Ishikawa (cell line): Measurements from ENCODE around the gene PDE3A.

ENCODE experiments used
- EGR1 ChIP-seq: IDR thresholded peaks from 2 replicates; pipeline ENCODE4 v1.6.1; 2012
- RAD21 ChIP-seq: IDR thresholded peaks from 2 replicates; pipeline ENCODE4 v1.6.1; 2012; ENCODE audit warnings: low read depth
- TEAD4 ChIP-seq: IDR thresholded peaks from 2 replicates; pipeline ENCODE4 v1.6.1; 2012
- YY1 ChIP-seq: IDR thresholded peaks from 2 replicates; pipeline ENCODE4 v1.6.1; 2012; ENCODE audit warnings: low read depth
- TF ChIP-seq, protein P1 (sequence below): IDR thresholded peaks from 2 replicates; pipeline ENCODE4 v1.6.1; 2012
- TF ChIP-seq, protein P2 (sequence below): IDR thresholded peaks from 2 replicates; pipeline ENCODE4 v1.6.1; 2012
- TF ChIP-seq, protein P3 (sequence below): IDR thresholded peaks from 2 replicates; pipeline ENCODE4 v1.6.1; 2012; ENCODE audit warnings: low read depth, mild to moderate bottlenecking

DNA sequence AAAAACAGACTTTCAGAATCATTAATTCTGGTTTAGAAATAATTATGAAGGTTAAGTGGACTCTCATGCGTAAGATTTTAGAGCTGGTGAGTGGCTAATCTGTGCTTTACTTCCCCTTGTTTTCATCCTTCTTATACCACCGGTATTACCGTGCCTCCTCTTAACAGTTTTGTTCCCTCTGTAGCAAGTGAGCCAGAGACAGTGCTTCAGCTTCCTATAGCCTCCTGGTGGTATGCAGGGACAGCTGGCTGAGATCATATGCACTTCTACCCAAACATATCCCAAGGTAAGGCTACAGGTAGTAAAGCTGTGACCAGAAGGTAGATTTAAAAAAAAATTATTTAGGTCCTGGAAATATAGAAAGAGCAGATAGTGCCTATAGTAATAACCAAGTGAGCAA lies 55.2 kb downstream of the PDE3A start:
- TF ChIP-seq TEAD4 (no peak), EGR1 (no peak), YY1 (no peak), RAD21 (no peak)
- TF ChIP-seq, protein P1, sequence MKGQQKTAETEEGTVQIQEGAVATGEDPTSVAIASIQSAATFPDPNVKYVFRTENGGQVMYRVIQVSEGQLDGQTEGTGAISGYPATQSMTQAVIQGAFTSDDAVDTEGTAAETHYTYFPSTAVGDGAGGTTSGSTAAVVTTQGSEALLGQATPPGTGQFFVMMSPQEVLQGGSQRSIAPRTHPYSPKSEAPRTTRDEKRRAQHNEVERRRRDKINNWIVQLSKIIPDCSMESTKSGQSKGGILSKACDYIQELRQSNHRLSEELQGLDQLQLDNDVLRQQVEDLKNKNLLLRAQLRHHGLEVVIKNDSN, result no peak
- TF ChIP-seq, protein P2, sequence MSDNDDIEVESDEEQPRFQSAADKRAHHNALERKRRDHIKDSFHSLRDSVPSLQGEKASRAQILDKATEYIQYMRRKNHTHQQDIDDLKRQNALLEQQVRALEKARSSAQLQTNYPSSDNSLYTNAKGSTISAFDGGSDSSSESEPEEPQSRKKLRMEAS, result no peak
- TF ChIP-seq, protein P3, sequence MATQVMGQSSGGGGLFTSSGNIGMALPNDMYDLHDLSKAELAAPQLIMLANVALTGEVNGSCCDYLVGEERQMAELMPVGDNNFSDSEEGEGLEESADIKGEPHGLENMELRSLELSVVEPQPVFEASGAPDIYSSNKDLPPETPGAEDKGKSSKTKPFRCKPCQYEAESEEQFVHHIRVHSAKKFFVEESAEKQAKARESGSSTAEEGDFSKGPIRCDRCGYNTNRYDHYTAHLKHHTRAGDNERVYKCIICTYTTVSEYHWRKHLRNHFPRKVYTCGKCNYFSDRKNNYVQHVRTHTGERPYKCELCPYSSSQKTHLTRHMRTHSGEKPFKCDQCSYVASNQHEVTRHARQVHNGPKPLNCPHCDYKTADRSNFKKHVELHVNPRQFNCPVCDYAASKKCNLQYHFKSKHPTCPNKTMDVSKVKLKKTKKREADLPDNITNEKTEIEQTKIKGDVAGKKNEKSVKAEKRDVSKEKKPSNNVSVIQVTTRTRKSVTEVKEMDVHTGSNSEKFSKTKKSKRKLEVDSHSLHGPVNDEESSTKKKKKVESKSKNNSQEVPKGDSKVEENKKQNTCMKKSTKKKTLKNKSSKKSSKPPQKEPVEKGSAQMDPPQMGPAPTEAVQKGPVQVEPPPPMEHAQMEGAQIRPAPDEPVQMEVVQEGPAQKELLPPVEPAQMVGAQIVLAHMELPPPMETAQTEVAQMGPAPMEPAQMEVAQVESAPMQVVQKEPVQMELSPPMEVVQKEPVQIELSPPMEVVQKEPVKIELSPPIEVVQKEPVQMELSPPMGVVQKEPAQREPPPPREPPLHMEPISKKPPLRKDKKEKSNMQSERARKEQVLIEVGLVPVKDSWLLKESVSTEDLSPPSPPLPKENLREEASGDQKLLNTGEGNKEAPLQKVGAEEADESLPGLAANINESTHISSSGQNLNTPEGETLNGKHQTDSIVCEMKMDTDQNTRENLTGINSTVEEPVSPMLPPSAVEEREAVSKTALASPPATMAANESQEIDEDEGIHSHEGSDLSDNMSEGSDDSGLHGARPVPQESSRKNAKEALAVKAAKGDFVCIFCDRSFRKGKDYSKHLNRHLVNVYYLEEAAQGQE, result no peak
